Measurements from ENCODE around the gene SLC8B1. TPM values are rescaled to one million over a fixed set of nuclear protein-coding genes. Genes with fewer than 3 reads are reported as not detected.

Gene SLC8B1
- total RNA-seq, 1 donor from 2014 or later = 45.6 TPM

- no peak for DNase-seq (ENCODE audit: extremely low spot score, unreplicated experiment)
- H3K9me3 Mint-ChIP-seq (ENCODE audit: unreplicated experiment) = no peaks in the 10 kb centered on the region
- peaks cover 26% of the 10 kb centered on the region for H3K4me1 Mint-ChIP-seq (ENCODE audit: unreplicated experiment)
- H3K27me3 Mint-ChIP-seq (ENCODE audit: unreplicated experiment) = no peaks in the 10 kb centered on the region
- no peak overlapping the region for H3K4me3 Mint-ChIP-seq (ENCODE audit: unreplicated experiment)
- H3K36me3 Mint-ChIP-seq (ENCODE audit: unreplicated experiment) = peaks cover 20% of the 10 kb centered on the region
- no peak for TF ChIP-seq CTCF (IDR thresholded peaks at IDR 0.05)
- H3K27ac Mint-ChIP-seq (ENCODE audit: unreplicated experiment) = peak overlapping the region; percentile 14
Observed at GRCh38 chr12:113297621-113298471, 37.1 kb downstream of the SLC8B1 start.

- H3K36me3 Mint-ChIP-seq (ENCODE audit: unreplicated experiment) = peaks cover 26% of the 10 kb centered on the region
- no peak overlapping the region for H3K4me3 Mint-ChIP-seq (ENCODE audit: unreplicated experiment)
- H3K9me3 Mint-ChIP-seq (ENCODE audit: unreplicated experiment) = no peaks in the 10 kb centered on the region
- H3K4me1 Mint-ChIP-seq (ENCODE audit: unreplicated experiment) = peaks cover 26% of the 10 kb centered on the region
- TF ChIP-seq CTCF (IDR thresholded peaks at IDR 0.05) = no peak
- no peaks in the 10 kb centered on the region for H3K27me3 Mint-ChIP-seq (ENCODE audit: unreplicated experiment)
- H3K27ac Mint-ChIP-seq (ENCODE audit: unreplicated experiment) = no peak overlapping the region
- DNase-seq (ENCODE audit: extremely low spot score, unreplicated experiment) = no peak
Observed at GRCh38 chr12:113297214-113297587, 37.7 kb downstream of the SLC8B1 start.

- H3K4me1 Mint-ChIP-seq (ENCODE audit: unreplicated experiment) = peaks cover 29% of the 10 kb centered on the region
- no peak for DNase-seq (ENCODE audit: extremely low spot score, unreplicated experiment)
- H3K27ac Mint-ChIP-seq (ENCODE audit: unreplicated experiment) = no peak overlapping the region
- no peak overlapping the region for H3K4me3 Mint-ChIP-seq (ENCODE audit: unreplicated experiment)
- H3K27me3 Mint-ChIP-seq (ENCODE audit: unreplicated experiment) = no peaks in the 10 kb centered on the region
- peaks cover 28% of the 10 kb centered on the region for H3K36me3 Mint-ChIP-seq (ENCODE audit: unreplicated experiment)
- H3K9me3 Mint-ChIP-seq (ENCODE audit: unreplicated experiment) = no peaks in the 10 kb centered on the region
- no peak for TF ChIP-seq CTCF (IDR thresholded peaks at IDR 0.05)
Observed at GRCh38 chr12:113296557-113297213, 38.2 kb downstream of the SLC8B1 start.

GRCh38 chr12:113295886-113296556 is 38.9 kb downstream of the SLC8B1 start:
- Mint-ChIP-seq H3K27ac (ENCODE audit: unreplicated experiment) (no peak overlapping the region), H3K4me3 (ENCODE audit: unreplicated experiment) (no peak overlapping the region), H3K36me3 (ENCODE audit: unreplicated experiment) (peaks cover 33% of the 10 kb centered on the region), H3K9me3 (ENCODE audit: unreplicated experiment) (no peaks in the 10 kb centered on the region), H3K27me3 (ENCODE audit: unreplicated experiment) (no peaks in the 10 kb centered on the region), H3K4me1 (ENCODE audit: unreplicated experiment) (peaks cover 29% of the 10 kb centered on the region)
- TF ChIP-seq CTCF (IDR thresholded peaks at IDR 0.05) = no peak
- no peak for DNase-seq (ENCODE audit: extremely low spot score, unreplicated experiment)

- H3K36me3 Mint-ChIP-seq (ENCODE audit: unreplicated experiment) = peaks cover 46% of the 10 kb centered on the region
- no peaks in the 10 kb centered on the region for H3K27me3 Mint-ChIP-seq (ENCODE audit: unreplicated experiment)
- no peak for TF ChIP-seq CTCF (IDR thresholded peaks at IDR 0.05)
- H3K4me3 Mint-ChIP-seq (ENCODE audit: unreplicated experiment) = no peak overlapping the region
- H3K4me1 Mint-ChIP-seq (ENCODE audit: unreplicated experiment) = peaks cover 5% of the 10 kb centered on the region
- DNase-seq (ENCODE audit: extremely low spot score, unreplicated experiment) = no peak
- no peaks in the 10 kb centered on the region for H3K9me3 Mint-ChIP-seq (ENCODE audit: unreplicated experiment)
- H3K27ac Mint-ChIP-seq (ENCODE audit: unreplicated experiment) = no peak overlapping the region
Observed at GRCh38 chr12:113293100-113293499, 41.8 kb downstream of the SLC8B1 start.

All from osteocyte (in vitro differentiated cells).